GM18520 (cell line): ENCODE measurements around the gene NT5DC2.

Experiments used
- ATAC-seq: cut with Tn5 transposase; IDR thresholded peaks from one replicate; pipeline ENCODE4 v1.9.1; 2021; ENCODE audit not compliant: unreplicated experiment

Gene NT5DC2

GRCh38 chr3:52533623-52534280 lies at the start of gene NT5DC2:
Gene NT5DC2 (minus strand): TSS chr3:52533857. CDS start chr3:52533737, 120 bp downstream.
- peak; percentile 26 for ATAC-seq

- no peak for ATAC-seq
These were observed 40.7 kb upstream of the NT5DC2 start for GRCh38 chr3:52574056-52574965.

- no peak for ATAC-seq
These were observed 38.6 kb upstream of the NT5DC2 start for GRCh38 chr3:52572221-52572620.

GRCh38 chr3:52570076-52570475 lies 36.4 kb upstream of the NT5DC2 start:
- no peak for ATAC-seq

- ATAC-seq = no peak
These were observed 34.4 kb upstream of the NT5DC2 start for GRCh38 chr3:52568069-52568468.

- ATAC-seq = no peak
These were observed 30.3 kb upstream of the NT5DC2 start for GRCh38 chr3:52563984-52564383.

- ATAC-seq = no peak
These were observed 27.5 kb upstream of the NT5DC2 start for GRCh38 chr3:52561028-52561747.

- no peak for ATAC-seq
These were observed 24.8 kb upstream of the NT5DC2 start for GRCh38 chr3:52558436-52558835.

GRCh38 chr3:52557011-52557960 lies 23.6 kb upstream of the NT5DC2 start:
- no peak for ATAC-seq

GRCh38 chr3:52555056-52555455 lies 21.4 kb upstream of the NT5DC2 start:
- ATAC-seq = no peak

- ATAC-seq = no peak
These were observed 20.5 kb upstream of the NT5DC2 start for GRCh38 chr3:52554026-52554755.

- ATAC-seq = no peak
These were observed 18.4 kb upstream of the NT5DC2 start for GRCh38 chr3:52552089-52552488.

GRCh38 chr3:52551118-52551517 lies 17.5 kb upstream of the NT5DC2 start:
- ATAC-seq = no peak

- no peak for ATAC-seq
These were observed 13.5 kb upstream of the NT5DC2 start for GRCh38 chr3:52547143-52547542.

GRCh38 chr3:52546111-52546901 lies 12.6 kb upstream of the NT5DC2 start:
- no peak for ATAC-seq

GRCh38 chr3:52544937-52545336 lies 11.3 kb upstream of the NT5DC2 start:
- ATAC-seq = no peak

- no peak for ATAC-seq
These were observed 7.4 kb upstream of the NT5DC2 start for GRCh38 chr3:52541050-52541449.

GRCh38 chr3:52539010-52539653 lies 5.5 kb upstream of the NT5DC2 start:
- ATAC-seq = no peak
